Fibroblast of lung (primary cell): Measurements from ENCODE around the gene CWC15.

Experiments
- CTCF ChIP-seq, 2 donors: IDR thresholded peaks in 1 of 2; conservative IDR thresholded peaks in 1 of 2; 1 replicate in 1 of 2; 2 replicates in 1 of 2; pipeline ENCODE4 v1.5.1; 2011 to 2012; ENCODE audit warnings: low read length in 2 of 2, control low read depth in 1 of 2, inconsistent platforms in 1 of 2, low read depth in 1 of 2, mild to moderate bottlenecking in 1 of 2
- EZH2 ChIP-seq: IDR thresholded peaks from 2 replicates; pipeline ENCODE4 v1.5.1; 2012; ENCODE audit warnings: low read length, control low read depth, mild to moderate bottlenecking; ENCODE audit errors: missing control alignments

GRCh38 chr11:94928117-94928990 lies 45.0 kb downstream of the CWC15 start:
- TF ChIP-seq CTCF (conservative IDR thresholded peaks at IDR 0.05 in 1 of 2, IDR thresholded peaks at IDR 0.05 in 1 of 2; ENCODE audit: low read depth in 1 of 2, low read length in 2 of 2) = no peak
- no peak for TF ChIP-seq EZH2
